HG02623 (cell line): ENCODE measurements around the gene CHCHD3.
"Not testable (repeated sequence)": the region's sequence is repeated elsewhere in the genome, so short reads cannot be mapped to it uniquely, and the experiment has no call there.

Source experiments
- ATAC-seq: cut with Tn5 transposase; IDR thresholded peaks from one replicate; pipeline ENCODE4 v1.9.1; 2021; ENCODE audit warnings: moderate library complexity; ENCODE audit not compliant: unreplicated experiment

The CHCHD3 gene

DNA sequence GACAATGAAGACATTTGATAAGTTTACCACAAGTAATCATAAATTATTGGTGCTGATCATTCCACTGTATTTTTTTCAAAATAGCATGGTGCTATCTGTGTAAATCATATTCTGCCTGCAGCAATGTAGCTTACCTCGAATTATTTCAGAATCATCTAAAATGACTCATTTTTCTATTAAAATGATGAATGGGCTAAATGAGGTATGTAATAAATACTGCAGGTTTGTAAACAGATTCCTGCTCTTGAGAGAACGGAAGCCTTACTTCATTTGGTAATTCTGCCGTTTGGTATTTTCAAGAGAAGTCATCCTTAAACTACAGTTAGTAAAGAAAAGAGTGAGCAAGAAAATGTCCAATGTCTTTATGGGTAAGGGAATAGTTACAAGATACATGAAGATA, 115.9 kb downstream of the CHCHD3 start:
- no peak for ATAC-seq

- ATAC-seq = no peak
These were observed 117.0 kb downstream of the CHCHD3 start for GRCh38 chr7:132964876-132965275.

DNA sequence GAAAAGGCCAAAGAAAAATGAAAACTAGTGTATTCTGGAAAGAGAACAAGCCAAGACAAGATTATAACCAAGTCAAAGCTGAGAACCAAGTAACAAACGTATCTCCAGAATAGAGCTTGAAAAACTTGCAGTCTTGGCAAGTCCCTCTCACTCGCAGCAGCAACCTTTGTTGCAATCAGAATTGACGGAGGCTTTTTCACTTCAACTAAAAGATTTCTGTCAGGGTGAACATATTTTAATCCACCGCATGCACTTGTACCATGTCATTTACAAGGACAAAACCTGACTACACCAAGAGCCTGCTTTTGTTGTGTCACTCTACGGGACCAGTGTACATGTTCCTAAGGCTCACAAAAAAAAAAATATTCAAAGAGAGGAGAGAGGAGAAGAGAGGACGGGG, 122.0 kb downstream of the CHCHD3 start:
- ATAC-seq = no peak

DNA sequence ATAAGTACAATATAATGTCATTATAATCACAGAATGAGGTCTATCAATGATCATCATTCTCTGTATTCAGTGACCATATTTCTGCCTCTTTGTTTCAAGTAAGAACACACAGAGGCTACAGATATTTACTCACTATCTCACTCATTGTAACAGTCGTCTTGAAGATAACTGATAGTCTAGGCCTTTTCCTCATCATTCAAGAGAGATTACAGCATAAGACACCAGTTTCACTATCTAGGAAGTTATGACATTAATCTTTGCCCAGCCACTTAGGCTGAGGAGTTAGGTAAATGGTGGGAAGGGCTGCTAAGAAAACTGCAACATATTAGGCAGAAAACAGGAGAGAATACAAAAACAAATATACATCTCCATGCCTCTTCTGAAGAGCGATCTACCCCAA, 125.3 kb downstream of the CHCHD3 start:
- ATAC-seq = no peak

DNA sequence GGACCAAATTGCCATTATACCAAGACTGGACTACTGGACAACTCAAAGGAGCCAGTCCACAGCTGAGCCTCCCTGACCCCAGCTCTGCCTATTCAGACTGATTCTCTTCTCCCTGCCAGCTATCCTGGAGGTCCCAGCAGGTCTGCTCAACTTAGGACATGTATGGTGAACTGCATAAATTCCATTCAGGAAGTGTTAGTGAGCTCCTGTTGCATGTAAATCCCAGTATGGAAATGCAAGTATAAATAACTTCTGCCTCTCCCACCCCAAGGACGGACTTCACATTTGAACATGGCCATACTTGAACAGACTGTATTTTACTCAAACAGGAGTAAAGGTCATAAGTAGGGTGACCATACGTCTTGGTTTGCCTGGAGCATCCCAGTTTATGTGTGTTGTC, 128.4 kb downstream of the CHCHD3 start:
- ATAC-seq = no peak

- no peak for ATAC-seq
These were observed 131.2 kb downstream of the CHCHD3 start for GRCh38 chr7:132950725-132951124.

GRCh38 chr7:132947011-132947410, 134.9 kb downstream of the CHCHD3 start:
- no peak for ATAC-seq

DNA sequence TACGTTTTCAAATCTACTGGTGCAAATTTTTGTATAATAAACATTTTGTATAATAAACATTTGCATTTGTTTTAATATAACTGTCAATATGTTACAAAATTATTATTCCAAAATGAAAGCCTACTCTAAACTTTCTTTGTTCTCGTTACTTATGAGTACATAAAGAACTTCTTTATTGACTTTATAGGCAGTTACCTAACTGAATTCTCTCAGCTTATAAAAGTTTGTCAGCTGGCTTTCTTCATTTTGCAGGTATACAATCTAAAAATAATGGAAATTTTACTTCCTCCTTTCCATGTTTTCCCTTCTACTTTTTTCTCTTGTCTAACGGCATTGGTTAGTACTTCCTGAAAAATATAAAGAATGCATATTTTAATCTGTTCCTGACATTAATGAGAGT, 137.1 kb downstream of the CHCHD3 start:
- no peak for ATAC-seq

DNA sequence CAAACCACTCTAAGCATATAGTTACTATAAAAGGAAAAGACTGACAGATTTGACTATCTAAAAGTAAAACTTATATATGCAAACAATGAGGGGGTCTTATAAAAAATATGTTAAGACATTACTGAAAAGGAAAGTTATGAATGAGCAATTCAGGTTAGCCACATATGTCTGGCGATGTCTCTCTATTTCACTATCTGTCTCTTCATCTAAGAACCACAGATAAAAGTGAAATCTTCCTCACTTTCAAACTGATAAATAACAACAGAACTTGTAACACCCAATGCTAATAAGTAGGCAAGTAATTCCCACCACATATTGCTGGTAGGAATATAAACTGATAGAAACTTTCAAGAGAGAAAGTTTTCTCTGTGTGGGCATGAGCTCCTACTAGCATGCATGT, 138.2 kb downstream of the CHCHD3 start:
- ATAC-seq = no peak

DNA sequence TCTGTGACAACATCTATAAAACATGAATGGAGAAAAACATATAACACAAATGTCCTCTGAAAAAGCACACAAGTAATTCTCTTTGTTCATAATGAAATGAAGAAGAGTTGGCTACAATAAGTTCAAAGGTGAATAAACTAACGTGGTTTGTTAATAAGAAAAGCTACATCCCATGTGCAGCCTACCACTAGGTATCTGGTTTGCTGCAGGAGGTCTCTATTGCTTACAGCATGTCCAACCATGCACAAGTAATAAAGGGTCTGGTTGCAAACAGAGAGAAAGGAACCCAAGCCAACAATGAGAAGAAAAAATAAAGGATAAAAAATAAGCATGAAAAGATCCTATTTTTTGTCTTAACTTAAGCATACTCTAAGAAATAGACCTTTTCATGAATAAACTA, 139.2 kb downstream of the CHCHD3 start:
- no peak for ATAC-seq

- ATAC-seq = no peak
These were observed 140.0 kb downstream of the CHCHD3 start for GRCh38 chr7:132941905-132942304.

DNA sequence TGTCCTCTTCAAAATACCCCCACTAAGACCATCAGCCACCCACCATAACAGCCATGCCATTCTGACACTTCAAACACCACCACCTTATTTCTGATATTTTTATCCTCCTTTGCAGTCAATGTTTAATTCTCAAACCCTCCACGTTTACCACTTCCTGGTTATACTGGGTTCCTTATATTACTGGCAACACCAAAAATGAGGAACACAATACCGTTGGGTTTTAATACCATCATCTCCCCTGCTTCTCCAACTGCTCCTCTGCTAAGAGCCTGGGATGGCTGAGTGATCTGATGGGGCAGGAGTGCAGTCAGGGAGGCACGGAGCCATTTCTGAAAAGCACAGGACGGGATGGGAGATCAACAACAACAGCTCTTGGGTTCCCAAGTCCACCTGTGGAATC, 140.5 kb downstream of the CHCHD3 start:
- ATAC-seq = no peak

DNA sequence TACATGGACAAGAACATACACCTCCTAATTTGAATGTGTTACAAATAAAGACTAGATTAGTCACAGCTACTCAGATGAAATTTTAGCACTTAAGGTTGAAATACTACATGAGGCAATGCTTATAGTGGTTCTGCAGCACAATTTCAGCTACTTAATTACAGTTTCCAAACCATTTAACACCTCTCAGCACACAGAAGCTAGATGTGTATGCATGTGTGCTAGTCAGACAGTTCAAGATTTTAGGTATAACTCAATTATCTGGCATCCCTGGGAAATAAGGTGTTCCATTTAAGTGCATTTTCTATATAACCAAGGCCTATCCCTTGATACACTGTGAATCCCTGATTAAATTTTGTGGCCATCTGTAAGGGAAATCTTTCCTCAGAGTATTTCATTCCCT, 141.8 kb downstream of the CHCHD3 start:
- ATAC-seq = no peak

DNA sequence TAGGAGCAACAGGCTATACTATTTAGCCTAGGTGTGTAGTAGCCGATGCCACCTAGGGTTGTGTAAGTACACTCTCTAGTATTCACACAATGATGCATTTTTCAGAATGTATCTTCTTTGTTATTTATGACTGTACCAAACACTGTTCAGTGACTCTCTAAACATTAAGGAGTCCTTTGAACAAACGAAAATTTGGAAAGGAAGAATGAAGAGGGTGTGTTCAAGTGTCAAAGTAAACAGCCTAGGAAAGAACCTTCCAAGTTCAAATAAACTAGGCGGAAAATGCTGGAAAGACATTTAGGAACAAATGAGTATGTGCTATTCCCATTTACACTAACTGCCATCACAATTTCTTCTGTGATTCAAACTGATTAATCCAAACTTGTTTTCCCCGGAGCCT, 142.4 kb downstream of the CHCHD3 start:
- ATAC-seq = no peak

GRCh38 chr7:132937286-132937685, 144.6 kb downstream of the CHCHD3 start:
- no peak for ATAC-seq

- no peak for ATAC-seq
These were observed 146.3 kb downstream of the CHCHD3 start for GRCh38 chr7:132935608-132936007.

- no peak for ATAC-seq
These were observed 147.9 kb downstream of the CHCHD3 start for GRCh38 chr7:132934017-132934416.

DNA sequence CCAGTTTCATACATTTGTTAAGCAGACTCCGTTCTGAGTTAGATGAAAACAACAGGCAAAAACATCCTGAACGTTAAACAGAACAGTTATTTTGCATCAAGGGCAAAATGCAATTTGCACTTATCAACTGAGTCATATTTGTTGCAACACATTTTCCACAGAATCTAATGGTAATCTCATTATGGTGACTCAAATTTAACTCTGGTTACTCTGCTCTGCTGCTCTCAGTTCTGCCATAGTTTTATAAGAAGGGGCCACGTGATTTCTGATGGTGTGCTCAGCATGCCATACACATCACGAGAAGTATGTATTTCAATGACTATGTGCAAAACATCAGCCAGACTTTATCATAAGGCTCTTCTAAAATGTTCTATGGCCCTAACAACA, 148.8 kb downstream of the CHCHD3 start:
- no peak for ATAC-seq

DNA sequence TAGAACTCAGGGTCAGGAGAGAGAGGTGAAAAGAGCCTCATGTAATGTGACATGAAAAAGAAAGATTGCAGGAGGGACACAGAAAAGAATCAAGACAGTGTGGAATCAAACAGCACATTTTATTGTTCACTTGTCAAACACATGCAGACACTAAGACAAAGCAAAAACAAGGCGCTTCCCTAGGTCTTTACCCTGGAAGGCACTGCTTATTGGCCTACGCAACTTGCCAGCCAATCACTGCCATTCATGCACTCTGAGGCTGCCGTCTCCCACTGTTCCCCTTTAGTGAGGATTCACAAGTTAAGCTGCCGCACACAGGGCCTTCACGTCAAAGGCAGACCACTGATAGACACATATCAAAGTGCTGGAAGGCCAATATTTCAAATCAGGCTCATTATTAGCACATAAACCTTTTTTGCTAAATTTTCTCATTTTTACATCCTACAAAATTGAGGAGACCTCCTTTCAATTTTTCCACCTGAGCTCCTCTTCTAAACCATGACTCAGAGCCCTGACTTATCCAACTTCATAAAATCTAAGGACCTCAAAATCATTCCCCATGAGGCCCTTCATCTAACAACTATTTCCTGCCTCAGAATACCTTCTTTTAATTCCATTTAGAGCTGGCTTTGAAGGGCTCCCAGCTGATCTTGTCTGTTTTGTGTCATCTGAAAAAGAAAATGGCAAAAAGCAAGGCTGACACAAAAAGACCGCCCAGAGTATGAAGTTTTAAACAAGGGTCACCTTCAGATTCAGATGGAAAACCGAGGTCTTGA, 149.4 kb downstream of the CHCHD3 start:
- ATAC-seq = no peak

DNA sequence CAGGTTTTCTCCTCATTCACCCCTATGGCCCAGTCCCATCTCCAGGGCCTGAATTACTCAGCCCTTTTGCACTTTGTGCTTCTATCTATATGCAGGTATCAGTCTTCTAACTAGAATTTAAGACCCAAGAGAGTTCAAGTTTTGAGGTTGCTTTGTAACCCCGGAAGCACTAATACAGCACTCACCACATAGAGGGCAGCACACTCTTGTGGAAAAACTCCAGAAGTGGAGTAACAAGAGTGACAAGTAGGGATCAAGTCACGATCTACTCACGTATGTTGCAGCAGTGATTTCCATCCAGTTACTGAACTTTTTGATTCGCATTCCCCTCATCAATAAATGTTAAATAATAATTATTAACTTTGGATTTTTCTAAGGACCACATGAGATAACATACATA, 151.0 kb downstream of the CHCHD3 start:
- ATAC-seq = no peak

- not testable (repeated sequence) for ATAC-seq
These were observed 151.9 kb downstream of the CHCHD3 start for GRCh38 chr7:132929944-132930343.

DNA sequence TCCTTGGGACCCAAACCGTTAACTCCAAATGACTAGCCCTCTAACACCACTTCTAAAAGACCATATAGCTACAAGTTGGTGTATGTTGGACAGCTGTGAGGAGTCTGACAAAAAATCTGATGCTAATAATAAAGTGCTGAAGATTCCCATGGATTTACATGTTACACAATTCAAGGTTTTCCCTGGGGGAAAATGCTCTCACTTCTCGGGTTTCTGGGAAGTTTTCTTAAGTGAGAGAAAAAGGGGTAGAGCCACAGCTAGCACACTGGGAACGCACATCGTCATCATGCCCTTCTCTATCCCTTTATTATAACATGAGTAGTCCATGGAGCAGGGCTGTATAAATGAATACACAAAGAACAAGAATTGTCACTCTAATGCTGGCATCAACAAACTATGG, 162.1 kb downstream of the CHCHD3 start:
- no peak for ATAC-seq

DNA sequence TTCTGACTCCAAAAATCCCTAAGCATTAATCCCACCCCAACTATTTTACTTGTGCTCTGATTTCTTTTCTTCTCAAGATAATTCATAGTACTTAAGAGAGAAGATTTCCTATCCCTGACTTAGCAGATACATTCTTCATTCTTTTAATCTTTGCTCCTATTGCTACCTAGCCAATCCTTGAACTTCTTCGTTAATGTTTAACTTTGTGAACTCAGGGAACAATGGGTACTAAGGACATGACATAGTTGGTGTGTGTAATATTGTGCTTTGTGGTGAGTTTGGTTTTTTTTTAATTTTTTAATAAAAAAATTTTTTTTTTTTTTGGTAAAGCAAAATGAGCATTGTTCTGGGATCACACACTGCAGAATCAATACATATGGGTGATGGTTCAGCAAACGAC, 166.2 kb downstream of the CHCHD3 start:
- ATAC-seq = no peak
